ENCODE results near the gene PUSL1.

PUSL1 gene, protein sequence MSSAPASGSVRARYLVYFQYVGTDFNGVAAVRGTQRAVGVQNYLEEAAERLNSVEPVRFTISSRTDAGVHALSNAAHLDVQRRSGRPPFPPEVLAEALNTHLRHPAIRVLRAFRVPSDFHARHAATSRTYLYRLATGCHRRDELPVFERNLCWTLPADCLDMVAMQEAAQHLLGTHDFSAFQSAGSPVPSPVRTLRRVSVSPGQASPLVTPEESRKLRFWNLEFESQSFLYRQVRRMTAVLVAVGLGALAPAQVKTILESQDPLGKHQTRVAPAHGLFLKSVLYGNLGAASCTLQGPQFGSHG

DNA sequence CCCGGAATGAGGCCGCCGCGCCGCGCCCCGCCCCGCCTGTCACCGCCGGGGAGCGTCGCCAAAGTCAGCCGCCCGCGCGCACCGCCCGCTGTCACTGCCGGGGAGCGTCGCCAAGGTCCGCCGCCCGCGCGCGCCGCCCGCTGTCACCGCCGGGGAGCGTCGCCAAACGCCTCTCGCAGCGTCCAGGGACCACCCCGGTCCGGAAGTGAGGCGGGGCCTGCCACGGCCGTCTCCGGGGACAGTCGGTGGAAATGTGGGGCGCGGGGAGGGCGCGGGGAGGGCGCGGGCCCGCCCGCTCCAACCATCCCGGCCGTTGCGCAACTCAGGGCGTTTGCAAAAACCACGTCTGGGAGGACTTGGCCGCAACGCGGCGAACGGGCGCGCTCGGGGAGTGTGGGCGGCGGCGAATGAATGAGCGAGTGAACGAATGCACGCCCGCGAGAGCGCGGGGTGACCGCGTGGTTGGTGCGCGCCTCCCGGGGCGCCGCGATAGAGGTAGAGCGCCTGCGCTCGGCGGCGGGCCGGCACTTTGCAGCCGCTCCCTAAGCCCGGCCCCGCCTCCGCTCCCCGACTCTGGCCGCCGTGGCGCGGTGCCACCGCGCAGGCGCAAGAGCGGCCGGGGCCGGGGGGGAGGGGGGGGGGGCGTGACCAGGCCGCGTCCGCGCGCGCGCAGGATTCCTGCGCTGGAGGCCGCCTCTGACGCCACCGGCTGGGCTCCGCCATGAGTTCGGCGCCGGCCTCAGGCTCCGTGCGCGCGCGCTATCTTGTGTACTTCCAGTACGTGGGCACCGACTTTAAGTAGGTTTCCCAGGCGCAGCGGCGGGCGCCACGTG, at the start of gene PUSL1, which contains the start of gene ACAP3:
TSS of gene PUSL1 (plus strand) at position 675 of the 833 bp plus-strand sequence. CDS start at position 722, 47 bp downstream.
TSS of gene ACAP3 (minus strand) at position 8 of the 833 bp plus-strand sequence. CDS start 115 bp downstream, outside the sequence.
- peak; percentile 97 for DNase-seq (ENCODE audit: low read depth, low spot score)

DNA sequence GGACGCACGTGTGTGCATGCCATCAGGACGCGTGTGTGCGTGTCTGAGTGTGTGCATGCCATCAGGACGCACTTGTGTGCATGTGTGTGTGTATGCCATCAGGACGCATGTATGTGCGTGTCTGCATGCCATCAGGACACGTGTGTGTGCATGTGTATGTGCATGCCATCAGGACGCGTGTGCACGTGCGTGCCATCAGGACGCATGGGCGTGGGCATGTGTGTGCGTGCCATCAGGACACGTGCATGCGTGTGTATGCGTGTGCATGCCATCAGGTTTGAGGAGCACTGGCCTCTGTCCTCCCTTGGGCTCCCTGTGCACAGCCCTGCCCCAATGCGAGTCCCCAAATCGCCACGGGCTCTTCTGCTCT, 49.3 kb upstream of the PUSL1 start:
- no peak for DNase-seq (ENCODE audit: low read depth, low spot score)

DNA sequence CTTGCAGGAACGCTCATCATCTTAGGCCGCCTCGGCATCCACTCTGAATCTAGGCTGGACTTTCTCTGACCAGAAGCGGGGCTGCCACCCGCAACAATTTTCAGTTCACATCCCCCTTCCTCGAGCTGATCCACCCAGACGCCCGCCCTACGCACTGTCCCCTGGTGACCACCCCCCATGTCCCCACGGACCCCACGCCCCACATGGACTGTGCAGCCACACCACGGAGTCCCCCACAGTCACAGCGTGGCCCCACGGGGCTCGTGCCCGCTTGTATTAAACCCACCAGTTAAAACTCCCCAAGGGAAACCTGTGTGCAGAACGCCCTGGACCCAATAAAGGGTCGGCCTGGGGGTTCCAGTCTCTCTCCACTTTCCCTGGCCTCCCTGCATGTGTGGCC, 48.9 kb upstream of the PUSL1 start:
- DNase-seq (ENCODE audit: low read depth, low spot score), result no peak

DNA sequence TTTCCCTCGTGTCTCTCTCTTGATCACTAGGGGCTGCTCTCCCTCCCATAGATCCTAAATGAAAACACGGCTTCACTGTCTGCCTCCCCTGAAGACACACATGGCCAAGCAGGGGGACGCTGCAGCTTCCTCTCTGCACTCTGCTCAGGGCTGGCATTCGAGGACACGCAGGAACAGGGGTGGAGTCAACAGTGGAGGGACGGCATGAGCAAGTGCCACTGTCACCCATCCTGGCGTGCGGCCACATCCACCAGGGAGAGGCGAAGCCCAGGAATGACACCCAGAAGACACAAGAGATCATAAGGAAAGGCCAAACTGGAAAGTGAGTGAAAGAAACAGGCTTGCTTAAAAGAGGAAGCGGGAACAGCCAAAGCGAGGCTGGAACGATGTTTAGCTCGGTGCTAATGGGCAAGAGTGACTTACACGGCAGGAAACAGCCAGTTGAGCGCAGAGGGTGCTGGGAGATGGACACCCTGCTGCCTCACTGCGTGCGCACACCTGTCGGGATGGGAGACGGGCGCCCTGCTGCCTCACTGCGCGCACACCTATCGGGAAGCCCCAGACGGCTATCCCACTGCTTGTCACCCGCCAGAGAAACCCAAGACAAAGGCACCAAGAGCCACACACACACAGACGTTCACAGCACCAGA, 48.3 kb upstream of the PUSL1 start:
- DNase-seq (ENCODE audit: low read depth, low spot score), result no peak

DNA sequence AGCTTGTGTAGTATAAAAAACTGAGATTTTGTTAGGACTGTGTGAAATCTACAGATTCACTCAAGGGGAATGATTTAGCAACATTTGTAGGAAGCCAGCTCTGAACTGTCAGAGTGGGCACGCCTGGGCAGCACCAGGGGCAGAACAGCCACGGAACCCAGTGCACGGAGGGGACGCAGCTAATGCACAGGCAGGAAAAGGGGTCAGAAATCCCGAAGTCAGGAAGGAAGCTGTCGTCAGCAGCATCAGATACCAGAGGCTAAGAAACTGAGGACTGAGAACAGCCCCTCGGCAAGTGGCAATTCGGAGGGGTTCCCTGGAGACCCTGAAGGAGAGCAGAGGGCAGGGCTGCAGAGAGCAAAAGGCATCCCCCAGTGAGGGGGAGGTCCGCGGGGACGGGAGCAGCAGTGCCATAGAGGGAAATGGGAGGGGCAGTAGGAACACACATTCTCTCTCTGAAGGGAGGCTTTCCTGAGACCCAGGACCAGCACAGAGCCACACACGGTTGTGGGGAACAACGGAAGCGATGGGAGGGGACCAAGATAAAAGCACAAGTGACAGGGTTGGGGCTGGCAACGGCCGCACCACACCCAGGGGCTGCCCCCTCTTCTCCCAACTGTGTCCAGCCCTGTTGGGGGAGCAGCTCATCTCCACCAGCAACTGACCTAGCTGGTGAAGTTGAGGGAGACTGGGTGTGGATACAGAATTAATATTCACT, 47.4 kb upstream of the PUSL1 start:
- DNase-seq (ENCODE audit: low read depth, low spot score), result no peak

DNA sequence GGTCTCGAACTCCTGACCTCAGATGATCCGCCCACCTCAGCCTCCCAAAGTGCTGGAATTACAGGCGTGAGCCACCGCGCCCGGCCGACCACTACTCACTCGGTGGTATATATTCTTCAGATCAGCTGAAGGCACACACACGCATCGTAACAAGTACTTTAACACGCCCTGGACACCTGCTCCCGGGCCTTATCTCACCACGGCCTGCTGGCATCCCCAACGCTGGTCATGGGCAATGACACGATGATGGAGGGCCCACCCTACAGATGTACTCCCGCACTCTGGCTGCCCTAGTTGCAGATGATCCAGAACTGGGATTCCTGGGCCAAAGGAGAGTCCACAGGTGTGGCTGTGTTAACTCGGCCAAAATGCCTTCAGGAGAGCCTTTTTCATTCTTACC, 46.3 kb upstream of the PUSL1 start:
- DNase-seq (ENCODE audit: low read depth, low spot score), result no peak

DNA sequence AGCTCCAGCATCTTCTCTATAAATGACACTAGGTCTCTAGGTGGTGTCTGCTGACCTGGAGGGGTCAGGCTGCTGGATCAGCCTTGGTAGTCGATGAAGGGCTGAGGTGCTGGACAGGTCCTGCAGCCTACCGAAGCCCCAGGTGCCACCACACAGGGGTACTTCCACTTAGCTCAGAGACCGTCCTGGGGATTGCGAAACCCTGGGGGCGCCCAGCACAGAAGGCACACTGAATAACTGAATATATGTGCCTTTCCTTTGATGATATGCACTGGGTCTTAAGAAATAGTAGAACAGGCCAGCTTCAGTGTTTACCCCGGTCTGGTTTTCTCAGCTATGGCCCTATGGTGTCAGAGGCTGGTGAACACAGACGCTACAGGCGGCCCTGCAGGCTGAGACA, 45.6 kb upstream of the PUSL1 start:
- DNase-seq (ENCODE audit: low read depth, low spot score), result no peak

DNA sequence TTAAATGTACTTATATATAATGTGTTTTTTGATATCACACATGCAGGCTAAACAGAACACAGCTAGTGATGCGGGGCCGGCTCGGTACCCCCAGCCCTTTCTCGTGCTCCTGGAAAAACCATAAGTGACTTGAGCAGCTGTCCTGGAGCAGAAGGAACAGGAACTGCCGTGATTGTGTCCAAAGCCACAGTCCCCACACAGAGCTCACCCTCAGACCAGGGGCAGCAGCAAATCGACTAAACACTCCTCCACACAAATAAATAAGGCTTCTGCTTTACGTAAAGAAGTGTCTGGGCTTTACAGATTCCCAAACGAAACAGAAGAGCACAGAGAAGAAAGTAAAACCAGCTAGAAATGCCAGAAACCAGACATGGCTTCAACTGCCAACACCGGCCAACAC, 44.4 kb upstream of the PUSL1 start:
- no peak for DNase-seq (ENCODE audit: low read depth, low spot score)

DNA sequence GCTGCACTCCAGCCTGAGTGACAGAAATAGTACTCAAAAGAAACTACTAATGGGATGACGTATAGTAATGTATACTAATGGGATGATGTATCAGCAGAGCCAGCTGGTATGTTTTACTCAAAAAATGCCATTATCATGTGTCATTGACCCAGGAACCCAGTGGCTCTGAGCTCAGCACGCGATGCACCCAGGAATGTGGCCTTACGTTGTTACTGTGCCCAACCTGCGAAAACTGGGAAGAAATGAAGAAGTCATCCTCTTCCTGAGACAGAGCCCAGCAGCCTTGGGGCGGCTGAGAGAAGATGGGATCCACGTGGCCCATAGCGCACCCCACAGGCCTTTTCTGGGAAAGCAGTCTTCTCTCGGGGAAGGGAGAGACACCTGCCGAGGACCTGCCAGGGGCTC, 43.5 kb upstream of the PUSL1 start:
- DNase-seq (ENCODE audit: low read depth, low spot score), result peak; percentile 95

DNA sequence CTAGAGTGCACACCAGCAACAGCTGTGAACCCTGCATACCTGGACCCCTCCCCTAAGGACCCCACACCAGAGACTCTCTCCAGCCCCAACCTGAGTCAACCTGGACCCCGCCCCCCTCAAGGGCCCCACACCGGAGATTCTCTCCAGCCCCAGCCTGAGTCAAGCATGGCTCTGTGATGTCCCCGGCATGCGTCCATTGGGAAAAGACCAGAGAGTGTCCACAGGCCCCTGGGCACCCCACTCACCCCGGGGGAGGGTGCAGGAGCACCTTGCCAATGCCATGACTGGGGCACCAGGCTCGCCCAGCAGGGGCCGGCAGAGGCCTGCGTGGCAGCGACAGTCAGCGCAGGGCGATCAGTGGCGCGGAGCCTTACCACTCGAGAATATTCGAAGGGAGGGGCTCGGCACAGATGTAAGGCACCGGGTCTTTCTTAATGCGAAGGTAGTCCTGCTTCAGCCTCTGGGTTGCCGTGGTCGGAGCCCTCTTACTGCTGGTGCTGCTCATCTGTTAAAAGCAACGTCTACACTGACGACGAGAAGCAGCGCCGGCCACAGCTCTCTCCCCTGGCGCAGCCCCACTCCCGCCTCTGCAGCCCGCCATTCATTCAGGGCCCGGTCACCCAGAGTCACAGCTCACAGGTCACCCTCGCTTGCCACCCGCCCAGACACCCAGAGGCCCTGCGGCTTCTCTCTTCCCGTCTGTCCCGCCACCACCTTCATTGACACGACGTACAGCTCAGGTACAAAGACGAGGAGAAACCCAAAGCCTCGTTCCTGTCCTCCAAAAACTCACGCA, 40.7 kb upstream of the PUSL1 start:
- no peak for DNase-seq (ENCODE audit: low read depth, low spot score)

DNA sequence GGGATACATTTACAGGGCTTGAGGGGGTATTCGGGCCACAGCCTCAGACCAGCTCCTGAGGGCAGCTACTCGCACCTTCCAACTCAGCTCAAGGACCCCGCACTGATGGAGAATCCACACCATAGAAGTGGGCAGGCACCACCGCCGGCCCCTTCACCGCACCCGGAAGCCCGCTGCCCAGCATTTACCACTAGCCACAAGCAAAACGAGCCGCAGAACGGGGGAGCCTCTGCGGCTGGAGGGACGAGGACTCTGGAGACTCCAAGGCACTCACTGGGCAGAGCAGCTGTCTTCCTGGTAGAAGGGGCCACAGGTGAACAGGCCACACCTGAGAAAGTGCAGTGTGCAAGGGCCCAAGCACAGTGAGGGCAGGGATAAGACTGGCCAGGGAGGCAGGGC, 40.1 kb upstream of the PUSL1 start:
- DNase-seq (ENCODE audit: low read depth, low spot score), result no peak

DNA sequence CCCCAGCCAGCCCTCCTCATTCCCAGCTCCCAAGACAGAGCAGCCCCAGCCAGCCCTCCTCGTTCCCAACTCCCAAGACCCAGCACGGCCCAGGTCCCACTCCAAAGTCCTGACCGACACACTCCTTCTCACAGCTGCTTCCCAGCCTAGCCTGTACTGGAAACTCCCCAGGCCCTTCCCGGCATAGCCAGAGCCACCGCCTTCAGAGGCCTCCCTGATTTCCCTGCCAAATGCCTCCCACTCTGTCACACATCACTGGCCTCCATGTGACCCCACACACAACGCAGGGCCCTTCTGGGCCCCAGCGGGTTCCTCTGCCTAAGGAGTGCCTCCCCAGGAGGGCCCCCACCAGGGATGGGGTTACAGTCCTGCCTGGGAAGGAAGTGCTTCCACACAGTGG, 37.6 kb upstream of the PUSL1 start:
- DNase-seq (ENCODE audit: low read depth, low spot score), result no peak

DNA sequence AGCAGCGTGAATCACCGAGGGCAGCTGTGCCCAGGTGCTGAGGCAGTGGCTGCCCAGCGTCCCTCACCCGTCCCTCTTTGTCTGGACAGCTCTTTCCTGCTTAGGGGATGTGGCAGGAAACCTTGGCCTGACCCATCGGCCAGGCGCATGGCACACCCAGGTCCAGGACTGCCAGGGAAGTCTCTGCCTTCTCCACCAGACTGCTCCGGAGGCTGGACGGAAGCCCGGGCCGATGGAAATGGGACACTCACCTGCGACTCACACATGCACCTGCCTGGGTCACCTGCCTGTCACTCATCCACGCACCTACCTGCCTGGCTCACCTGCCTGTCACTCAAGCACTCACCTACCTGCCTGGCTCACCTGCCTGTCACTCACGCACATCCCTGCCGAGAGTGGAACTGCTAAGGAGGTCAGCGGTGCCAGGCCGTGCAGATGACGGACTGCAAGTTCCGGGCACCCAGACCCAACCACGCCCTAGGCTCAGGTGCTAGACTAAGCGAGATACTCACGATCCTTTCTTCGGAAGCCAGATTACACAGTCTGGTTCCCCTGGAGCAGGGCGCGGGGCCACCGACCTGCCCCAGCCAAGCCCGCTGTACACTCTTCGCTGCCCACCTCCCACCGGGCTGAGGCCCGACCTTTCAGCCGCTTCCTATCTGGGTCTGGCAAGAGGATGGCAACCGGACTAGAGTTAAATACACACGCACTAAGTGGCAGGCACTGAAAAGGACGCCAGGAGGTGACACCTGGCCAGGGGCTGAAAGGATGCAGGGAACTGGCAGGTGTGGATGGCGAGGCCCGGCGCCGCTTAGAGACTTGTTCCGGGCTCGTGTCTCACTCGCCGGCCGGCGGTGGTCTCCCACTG, 35.8 kb upstream of the PUSL1 start:
- peak; percentile 34 for DNase-seq (ENCODE audit: low read depth, low spot score)

DNA sequence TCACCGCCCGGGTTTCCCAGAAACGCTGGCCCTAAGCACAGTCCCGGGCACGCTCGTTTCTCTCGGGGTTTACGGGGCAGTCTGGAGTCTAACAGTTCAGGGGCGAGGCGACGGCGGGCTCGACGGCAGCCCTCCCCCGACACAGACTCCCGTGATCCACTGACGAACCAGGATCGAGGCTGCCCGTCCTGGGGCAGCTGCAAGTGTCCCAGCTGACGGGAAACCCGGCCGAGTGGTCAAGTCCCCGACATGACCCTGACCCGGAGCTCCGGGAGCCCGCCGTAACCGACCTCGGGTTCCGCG, 35.2 kb upstream of the PUSL1 start:
- DNase-seq (ENCODE audit: low read depth, low spot score), result peak; percentile 45

DNA sequence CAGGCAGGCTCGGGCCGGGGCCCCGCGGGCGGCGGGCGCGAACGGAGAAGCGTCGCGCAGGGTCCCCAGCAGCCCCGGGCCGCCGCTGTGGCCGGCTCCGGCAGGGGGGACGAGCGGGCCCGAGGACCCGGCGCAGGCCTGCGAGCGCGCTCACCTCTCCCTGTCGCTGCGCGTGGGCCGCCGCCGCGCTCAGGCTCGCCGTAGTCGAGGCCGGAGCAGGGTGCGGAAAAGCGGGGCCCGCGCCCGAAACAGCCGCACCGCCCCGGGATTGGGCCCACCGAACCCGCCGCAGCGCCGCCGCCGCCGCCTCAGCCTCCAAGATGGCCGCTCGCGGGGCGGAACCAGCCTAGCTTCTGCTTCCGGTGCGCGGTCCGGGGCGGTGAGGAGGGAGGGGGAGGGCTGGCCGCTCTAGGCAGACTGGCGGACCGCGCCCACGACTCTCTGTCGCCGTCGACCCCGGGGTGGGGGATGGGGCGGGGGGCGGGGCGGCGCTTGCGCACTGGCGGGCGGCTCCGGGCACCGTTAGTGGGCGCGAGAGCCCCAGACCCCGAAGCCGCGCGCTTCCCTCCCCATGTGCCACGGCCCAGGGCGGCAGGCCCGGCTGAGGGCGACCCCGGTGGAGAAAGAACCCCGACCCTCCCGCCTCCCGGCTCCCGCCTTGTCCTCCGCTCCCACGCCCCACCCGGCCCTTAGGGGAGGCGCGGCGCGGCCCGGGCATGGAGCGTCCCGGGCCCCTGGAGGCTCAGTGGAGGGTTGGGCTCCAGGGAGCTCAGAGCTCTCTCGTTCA, 34.7 kb upstream of the PUSL1 start, which contains the start of gene UBE2J2:
TSS of gene UBE2J2 (minus strand) at position 343 of the 787 bp plus-strand sequence. CDS start 5,862 bp downstream, outside the sequence.
- peak; percentile 96 for DNase-seq (ENCODE audit: low read depth, low spot score)

DNA sequence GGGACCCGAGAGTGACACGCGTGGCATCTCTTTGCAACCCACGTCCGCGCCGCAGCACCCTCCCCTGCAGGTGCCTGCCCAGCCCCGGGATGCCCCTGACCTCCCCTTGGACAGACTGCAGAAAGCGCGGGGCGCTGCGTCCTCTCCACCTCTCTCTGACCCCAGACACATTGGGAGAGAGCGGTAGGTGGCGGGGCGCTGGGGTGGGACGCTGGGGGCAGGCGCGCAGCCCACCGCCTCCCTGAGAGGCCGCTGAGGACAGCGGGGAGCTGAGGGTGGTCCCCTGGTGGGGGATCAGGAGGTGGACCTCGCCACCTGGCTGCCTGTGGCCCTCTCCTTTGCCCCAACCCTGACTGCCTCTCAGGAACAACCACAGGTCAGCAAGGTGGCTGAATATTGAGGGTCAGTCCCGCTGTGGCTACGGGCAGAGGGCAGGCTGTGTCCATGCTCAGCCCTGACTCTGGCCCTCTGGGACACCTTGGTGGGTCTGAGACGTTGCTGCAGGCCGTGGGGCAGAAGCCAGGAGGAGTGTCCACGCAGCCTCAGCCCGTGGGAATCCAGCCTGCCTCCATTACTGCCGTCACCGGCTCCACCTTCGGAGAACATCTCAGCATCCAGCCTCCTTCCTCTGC, 34.0 kb upstream of the PUSL1 start:
- DNase-seq (ENCODE audit: low read depth, low spot score), result no peak

DNA sequence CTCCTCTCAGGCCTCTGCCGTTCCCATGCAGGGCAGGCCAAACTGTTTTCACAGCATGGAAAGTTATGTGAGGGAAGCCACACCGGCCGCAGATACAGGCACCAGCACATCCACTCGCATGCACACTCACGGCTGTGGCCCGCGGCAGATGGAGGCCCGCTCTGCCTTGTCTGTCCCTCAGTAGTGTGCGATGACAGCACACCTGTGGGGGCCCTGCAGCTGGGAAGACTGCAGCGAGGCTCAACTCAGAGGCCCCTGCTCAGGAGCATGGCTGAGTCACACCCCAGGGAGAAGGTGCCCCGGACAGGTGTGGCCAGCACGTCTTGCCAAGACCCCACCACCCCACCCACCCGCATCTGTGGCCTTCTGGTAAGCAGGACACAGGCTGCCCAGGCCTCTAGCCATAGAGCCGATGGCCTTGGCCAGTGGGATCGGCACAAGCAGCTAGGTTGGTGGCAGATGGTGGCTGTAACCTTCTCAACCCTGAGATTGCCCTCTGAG, 33.4 kb upstream of the PUSL1 start:
- no peak for DNase-seq (ENCODE audit: low read depth, low spot score)

DNA sequence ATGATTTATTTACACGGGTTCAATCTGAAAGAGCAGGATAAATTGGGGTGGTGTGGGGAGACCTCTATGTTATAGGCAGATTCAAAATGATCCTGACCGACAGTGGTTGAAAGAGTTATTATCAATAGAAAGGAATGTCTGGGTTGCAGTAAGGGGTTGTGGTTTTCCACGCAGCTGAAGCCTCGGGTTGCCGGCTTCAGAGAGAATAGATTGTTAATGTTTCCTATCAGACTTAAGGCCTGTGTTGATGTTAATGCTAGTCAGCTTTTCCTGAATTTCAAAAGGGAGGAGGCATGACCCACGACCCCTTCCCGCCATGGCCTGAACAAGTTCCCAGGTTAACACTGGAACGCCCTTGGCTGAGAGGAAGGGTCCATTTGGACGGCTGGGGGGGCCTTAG, 32.6 kb upstream of the PUSL1 start:
- DNase-seq (ENCODE audit: low read depth, low spot score), result peak; percentile 51

DNA sequence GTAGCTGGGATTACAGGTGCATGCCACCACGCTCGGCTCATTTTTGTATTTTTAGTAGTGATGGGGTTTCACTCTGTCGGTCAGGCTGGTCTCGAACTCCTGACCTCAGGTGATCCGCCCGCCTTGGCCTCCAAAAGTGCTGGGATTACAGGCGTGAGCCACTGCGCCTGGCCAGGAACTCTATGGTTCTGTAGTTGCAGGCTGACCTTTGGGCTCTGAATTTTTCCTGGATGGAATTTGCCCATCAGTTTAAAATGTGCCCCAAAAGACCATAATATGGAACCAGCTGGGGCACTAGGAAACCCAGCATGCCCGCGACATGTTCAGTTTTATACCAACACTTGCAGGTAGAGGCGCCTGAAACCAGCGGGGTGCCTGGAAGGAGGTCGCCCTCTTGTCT, 29.8 kb upstream of the PUSL1 start:
- DNase-seq (ENCODE audit: low read depth, low spot score), result no peak

Data from astrocyte of the hippocampus (primary cell).